RWPE1 (cell line): ENCODE measurements around the gene CBARP.

Experiments used
- CTCF ChIA-PET: fragments of 350-600 bp; sonication (Branson Sonifier 250); formaldehyde crosslinking; extraction: SDS; loops from one replicate; lab custom pipeline; 2021; lab: Yijun Ruan, JAX
- POLR2A ChIA-PET: fragments of 400-600 bp; formaldehyde crosslinking; extraction: SDS; loops from one replicate; lab custom pipeline; 2020; ENCODE audit warnings: antibody characterized with exemption; ENCODE audit not compliant: low non-redundant PET; lab: Yijun Ruan, JAX
- DNase-seq: peaks from one replicate; pipeline ENCODE4 v3.0.0; 2012; ENCODE audit warnings: low spot score
- H3K27ac ChIP-seq: fragments of 450-650 bp; 2 replicates; pipeline ENCODE4 v1.5.1; 2017
- TF ChIP-seq, protein P1 (sequence below): fragments of 450-650 bp; conservative IDR thresholded peaks from 2 replicates; pipeline ENCODE4 v1.5.1; 2017; ENCODE audit warnings: low read depth, mild to moderate bottlenecking

The CBARP gene

DNA sequence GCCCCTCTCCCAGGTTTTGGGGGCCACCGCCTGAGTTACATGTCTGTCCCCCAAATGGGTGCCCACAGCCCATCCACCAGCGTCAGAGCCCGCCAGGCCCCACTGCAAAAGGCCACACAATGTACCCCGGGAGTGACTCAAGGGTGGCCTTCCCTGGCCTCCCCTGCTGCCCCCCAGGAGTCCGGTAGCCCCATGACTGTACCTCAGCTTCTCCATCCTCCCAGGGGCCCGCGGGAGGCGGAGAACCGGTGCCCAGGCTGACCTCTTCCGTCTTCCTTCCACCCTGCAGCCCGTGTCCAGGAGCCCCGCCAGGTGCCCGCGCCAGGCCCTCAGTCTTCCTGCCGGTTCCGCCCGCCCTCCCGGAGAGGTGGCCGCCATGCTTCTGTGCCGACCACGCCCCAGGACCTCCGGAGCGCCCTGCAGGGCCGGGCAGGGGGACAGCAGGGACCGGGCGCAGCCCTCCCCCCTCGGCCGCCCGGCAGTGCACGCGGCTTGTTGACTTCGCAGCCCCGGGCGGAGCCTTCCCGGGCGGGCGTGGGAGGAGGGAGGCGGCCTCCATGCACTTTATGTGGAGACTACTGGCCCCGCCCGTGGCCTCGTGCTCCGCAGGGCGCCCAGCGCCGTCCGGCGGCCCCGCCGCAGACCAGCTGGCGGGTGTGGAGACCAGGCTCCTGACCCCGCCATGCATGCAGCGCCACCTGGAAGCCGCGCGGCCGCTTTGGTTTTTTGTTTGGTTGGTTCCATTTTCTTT is 10.3 kb downstream of the CBARP start:
- CTCF ChIA-PET = no interaction called here
- no peak for DNase-seq
- POLR2A ChIA-PET = no interaction called here
- H3K27ac ChIP-seq = peak overlapping the region; percentile 98
- TF ChIP-seq, protein P1, sequence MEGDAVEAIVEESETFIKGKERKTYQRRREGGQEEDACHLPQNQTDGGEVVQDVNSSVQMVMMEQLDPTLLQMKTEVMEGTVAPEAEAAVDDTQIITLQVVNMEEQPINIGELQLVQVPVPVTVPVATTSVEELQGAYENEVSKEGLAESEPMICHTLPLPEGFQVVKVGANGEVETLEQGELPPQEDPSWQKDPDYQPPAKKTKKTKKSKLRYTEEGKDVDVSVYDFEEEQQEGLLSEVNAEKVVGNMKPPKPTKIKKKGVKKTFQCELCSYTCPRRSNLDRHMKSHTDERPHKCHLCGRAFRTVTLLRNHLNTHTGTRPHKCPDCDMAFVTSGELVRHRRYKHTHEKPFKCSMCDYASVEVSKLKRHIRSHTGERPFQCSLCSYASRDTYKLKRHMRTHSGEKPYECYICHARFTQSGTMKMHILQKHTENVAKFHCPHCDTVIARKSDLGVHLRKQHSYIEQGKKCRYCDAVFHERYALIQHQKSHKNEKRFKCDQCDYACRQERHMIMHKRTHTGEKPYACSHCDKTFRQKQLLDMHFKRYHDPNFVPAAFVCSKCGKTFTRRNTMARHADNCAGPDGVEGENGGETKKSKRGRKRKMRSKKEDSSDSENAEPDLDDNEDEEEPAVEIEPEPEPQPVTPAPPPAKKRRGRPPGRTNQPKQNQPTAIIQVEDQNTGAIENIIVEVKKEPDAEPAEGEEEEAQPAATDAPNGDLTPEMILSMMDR = no peak

DNA sequence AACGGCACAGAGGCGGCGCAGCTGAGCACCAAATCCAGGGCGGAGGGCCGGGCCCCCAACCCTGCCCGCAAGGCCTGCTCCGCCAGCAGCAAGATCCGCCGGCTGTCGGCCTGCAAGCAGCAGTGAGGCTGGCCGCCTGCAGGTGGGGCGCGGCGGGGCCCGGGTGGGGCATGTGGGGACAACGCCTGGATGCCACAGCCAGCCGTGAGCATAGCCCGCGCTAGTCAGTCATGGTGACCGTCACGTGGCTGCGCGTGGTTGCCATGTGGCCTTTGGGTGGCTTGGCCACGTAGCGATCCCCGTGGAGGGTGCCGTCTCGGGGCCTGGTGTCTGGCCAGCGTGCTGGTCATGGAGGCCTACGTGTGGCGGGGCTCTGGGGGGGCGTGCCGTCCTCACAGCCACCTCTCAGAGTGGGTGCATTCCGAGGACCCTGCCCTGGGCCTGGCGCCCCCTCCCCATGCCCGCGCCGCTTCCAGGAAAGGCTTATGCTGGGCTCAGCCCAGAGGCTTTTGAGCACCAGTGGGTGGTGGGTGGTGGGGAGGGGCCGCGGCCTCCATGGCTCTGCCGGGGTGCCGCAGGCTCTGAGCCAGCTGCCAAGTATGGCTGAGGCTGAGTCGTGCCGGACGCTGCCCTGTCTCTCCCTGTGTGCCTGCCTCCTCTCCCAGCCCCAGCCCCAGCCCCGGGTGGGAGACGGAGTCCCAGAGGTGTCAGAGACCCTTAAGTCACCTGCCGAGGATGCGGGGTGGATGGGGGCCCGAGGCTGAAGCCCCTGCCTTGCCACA is 11.1 kb downstream of the CBARP start:
- TF ChIP-seq, protein P1 = no peak
- ChIA-PET POLR2A (no interaction called here), CTCF (no interaction called here)
- DNase-seq = no peak
- H3K27ac ChIP-seq = peak overlapping the region; percentile 98

DNA sequence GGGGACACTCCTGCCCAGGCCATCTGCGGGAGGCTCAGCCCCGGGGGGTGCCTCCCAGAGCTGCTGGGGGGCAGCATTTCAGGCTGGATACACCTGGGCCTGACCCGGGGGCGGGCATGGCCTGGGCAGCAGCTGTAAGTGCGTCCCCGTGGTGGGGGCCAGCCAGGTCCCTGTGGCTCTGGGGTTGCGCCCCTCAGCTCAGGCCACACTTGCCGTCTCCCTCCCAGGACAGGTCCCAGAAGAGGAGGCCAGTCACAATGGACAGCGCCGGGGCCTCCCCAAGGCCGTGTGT is 11.6 kb downstream of the CBARP start:
- POLR2A ChIA-PET = no interaction called here
- no peak for DNase-seq
- TF ChIP-seq, protein P1 = no peak
- H3K27ac ChIP-seq = peak overlapping the region; percentile 98
- CTCF ChIA-PET = no interaction called here

DNA sequence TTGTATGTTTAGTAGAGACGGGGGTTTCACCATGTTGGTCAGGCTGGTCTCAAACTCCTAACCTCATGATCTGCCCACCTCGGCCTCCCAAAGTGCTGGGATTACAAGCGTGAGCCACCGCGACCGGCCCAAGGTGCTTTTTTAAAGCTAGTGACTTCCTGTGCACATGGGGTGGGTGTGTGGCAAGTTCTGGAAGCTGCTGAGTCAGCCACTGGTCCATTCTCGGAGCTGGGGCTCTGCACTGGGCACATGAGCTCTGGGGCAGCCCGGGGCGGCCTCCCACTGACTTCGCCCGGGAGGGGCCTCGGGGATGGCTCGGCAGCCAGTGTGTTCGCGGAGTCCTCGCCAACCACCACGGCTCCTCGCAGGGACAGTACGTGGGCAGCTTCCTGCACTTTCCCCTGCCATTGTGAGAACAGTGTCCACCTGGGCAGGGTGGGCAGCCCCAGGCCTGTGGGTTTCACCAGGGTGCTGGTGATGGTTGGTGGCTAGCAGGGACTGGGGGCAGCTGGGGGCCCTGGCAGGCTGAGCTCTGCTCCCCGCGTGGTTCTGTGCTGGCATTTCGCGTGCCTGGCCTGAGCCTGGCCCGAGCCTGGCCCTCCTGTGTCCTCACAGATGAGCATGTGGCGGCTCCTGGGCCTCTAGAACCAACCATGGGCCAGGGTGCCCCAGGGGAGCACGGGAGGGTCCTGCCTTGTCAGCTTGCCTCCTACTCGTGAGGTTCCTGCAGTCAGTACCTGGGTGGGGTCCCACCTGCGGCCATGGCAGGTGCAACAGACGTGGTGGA is 12.2 kb downstream of the CBARP start:
- POLR2A ChIA-PET = no interaction called here

DNA sequence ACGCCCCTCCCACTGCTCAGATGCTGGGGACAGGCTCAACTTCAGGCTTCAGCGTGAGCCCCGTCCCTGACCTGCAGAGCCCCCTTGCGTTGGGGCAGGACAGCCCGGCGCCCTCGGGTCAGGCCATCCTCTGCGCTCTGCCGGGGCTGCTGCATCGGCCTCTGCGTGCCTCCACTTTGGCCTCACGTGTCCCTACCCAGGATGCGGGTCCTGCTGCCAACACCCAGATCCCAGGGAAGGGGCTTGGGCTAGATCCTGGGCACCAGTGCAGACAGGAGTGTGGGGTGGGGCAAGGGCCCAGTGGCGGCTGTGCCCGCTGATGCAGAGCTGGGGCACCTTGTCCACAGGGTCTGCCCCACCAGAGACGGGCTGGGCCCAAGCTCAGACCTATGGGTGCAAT is 13.0 kb downstream of the CBARP start:
- TF ChIP-seq, protein P1 = no peak
- DNase-seq = no peak
- CTCF ChIA-PET = no interaction called here
- H3K27ac ChIP-seq = peak overlapping the region; percentile 98
- POLR2A ChIA-PET = no interaction called here

More for the DNA sequence above, 12.2 kb downstream of the CBARP start:
- CTCF ChIA-PET = interaction anchor here (0.6 kb wide), 1 partner anchor 23 kb away, joined by 3 read pairs; no protein-coding TSS in a partner anchor
- peak overlapping the region; percentile 98 for H3K27ac ChIP-seq
- TF ChIP-seq, protein P1 = no peak
- DNase-seq = no peak
